PC-9 (cell line): Measurements from ENCODE around the gene CA4. TPM values are rescaled to one million over a fixed set of nuclear protein-coding genes. Genes with fewer than 3 reads are reported as not detected.

Experiments used
- BruUV-seq: library from RNA; stranded (reverse); fragments of 400-500 nt; replicated peaks from 2 replicates; lab custom pipeline; 2021; lab: Mats Ljungman, UMichigan
- CTCF ChIA-PET: fragments of 300-600 bp; sonication (Branson Sonifier 250); formaldehyde crosslinking; loops from one replicate; lab custom pipeline; 2022; ENCODE audit warnings: antibody characterized with exemption; lab: Charles Lee
- POLR2A ChIA-PET: fragments of 300-600 bp; sonication (Branson Sonifier 250); formaldehyde crosslinking; loops from one replicate; lab custom pipeline; 2022; ENCODE audit warnings: antibody characterized with exemption; ENCODE audit not compliant: unreplicated experiment; lab: Charles Lee
- DNase-seq, 2 experiments: peaks; one replicate each; pipeline versions ENCODE4 v3.0.0 to v3.0.0-alpha.2; 2015 to 2022; ENCODE audit warnings: mixed read lengths in 1 of 2
- H2AFZ ChIP-seq: fragments of 200-600 bp; sonication (generic); 2 replicates; pipeline ENCODE4 v1.8.1; 2017; ENCODE audit warnings: antibody characterized with exemption
- H3F3A ChIP-seq: fragments of 200-600 bp; sonication (generic); 2 replicates; pipeline ENCODE4 v1.8.1; 2017; ENCODE audit warnings: antibody characterized with exemption, mild to moderate bottlenecking, low read depth; ENCODE audit not compliant: insufficient read depth
- H3K27ac ChIP-seq: fragments of 200-600 bp; sonication (generic); 2 replicates; pipeline ENCODE4 v1.6.1; 2016; ENCODE audit warnings: mixed run types
- H3K27me3 ChIP-seq: fragments of 200-600 bp; sonication (generic); 2 replicates; pipeline ENCODE4 v1.6.1; 2016; ENCODE audit warnings: low read depth, mixed run types; ENCODE audit not compliant: insufficient read depth
- H3K36me3 ChIP-seq: fragments of 200-600 bp; sonication (generic); 2 replicates; pipeline ENCODE4 v1.6.1; 2016; ENCODE audit warnings: low read depth, mixed run types
- H3K4me1 ChIP-seq: fragments of 200-600 bp; sonication (generic); replicated peaks from 2 replicates; pipeline ENCODE4 v1.6.1; 2016; ENCODE audit warnings: mixed run types; ENCODE audit not compliant: insufficient read depth
- H3K4me2 ChIP-seq: fragments of 200-600 bp; sonication (generic); 2 replicates; pipeline ENCODE4 v1.6.1; 2017; ENCODE audit warnings: mixed run types
- H3K4me3 ChIP-seq: fragments of 200-600 bp; sonication (generic); 2 replicates; pipeline ENCODE4 v1.6.1; 2016; ENCODE audit warnings: mixed run types
- H3K79me2 ChIP-seq: fragments of 200-600 bp; sonication (generic); 2 replicates; pipeline ENCODE4 v1.6.1; 2017; ENCODE audit warnings: low read depth, mixed run types
- H3K9me2 ChIP-seq: fragments of 200-600 bp; sonication (generic); 2 replicates; pipeline ENCODE4 v1.8.1; 2017; ENCODE audit warnings: mild to moderate bottlenecking; ENCODE audit not compliant: insufficient read depth
- H3K9me3 ChIP-seq: fragments of 200-600 bp; sonication (generic); 2 replicates; pipeline ENCODE4 v1.8.1; 2016; ENCODE audit warnings: low read depth; ENCODE audit not compliant: insufficient read depth
- H4K20me1 ChIP-seq: fragments of 200-600 bp; sonication (generic); 2 replicates; pipeline ENCODE4 v1.8.1; 2017; ENCODE audit not compliant: insufficient read depth
- EZH2 ChIP-seq: fragments of 200-600 bp; sonication (generic); IDR thresholded peaks from 2 replicates; pipeline ENCODE4 v1.8.0; 2017; ENCODE audit warnings: antibody characterized with exemption, low read depth
- intact Hi-C: fragments of 100-400 bp; cut with micrococcal nuclease; formaldehyde crosslinking; loops from one replicate; pipeline ENCODE4 v1.10.0; 2022; ENCODE audit not compliant: unreplicated experiment
- total RNA-seq: library from RNA; stranded (reverse); gene quantifications from 2 replicates; pipeline ENCODE4 v1.2.3, GENCODE V29; 2021
- TF ChIP-seq, protein P1 (sequence below): fragments of 200-600 bp; sonication (generic); conservative IDR thresholded peaks from 2 replicates; pipeline ENCODE4 v1.6.1; 2017; ENCODE audit warnings: mixed run types, antibody characterized with exemption, mild to moderate bottlenecking, moderate library complexity

CA4 gene
- total RNA-seq, 1 experiment from 2014 or later, result not detected

DNA sequence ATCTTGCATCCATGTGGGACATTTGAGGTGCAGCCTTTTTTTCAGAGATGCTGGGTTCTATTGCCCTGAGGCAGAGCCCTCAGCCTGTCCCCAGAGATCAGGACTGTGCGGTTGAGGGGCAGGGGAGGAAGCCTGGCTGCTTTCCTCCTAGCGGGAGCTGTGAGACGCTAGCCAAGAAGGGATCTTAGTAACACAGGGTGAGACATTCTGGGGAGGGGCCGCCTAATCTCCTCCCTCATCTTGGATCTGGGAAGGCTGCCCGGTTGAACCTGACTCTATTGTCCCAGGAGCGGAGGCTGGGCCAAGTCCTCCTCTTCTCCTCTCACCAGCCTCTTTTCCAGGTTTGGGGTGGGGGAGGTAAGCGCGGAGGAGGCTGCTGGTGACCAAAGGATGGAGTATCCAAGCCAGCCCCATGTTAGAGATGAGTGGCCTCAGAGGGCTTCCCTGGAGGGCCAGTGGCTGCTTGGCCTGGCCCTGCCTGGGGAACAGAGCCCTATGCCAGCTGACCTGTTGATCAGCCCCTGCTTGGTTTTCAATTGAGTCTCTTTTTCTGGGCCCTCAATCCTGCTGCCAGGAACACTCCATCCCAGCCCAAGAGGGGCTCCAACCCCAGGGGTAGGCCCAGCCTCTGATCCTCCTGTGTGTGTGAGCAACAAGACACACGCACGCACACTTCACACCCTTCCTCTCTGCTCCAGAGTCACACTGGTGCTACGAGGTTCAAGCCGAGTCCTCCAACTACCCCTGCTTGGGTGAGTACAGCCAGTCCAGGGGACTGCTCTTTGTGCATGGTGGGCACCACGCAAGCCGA lies 5.0 kb downstream of the CA4 start:
- H3K36me3 ChIP-seq, result no peaks in the 10 kb centered on the region
- no peak overlapping the region for H2AFZ ChIP-seq
- peaks cover 8% of the 10 kb centered on the region; the same call in 1 of the 2 replicates for H3K4me1 ChIP-seq
- DNase-seq, result peak in 1 of 2 experiments; percentile 25
- POLR2A ChIA-PET, result no interaction called here
- no TSS peak for BruUV-seq
- H3K9me3 ChIP-seq, result no peaks in the 10 kb centered on the region
- no peak overlapping the region for H3K4me2 ChIP-seq
- TF ChIP-seq, protein P1, sequence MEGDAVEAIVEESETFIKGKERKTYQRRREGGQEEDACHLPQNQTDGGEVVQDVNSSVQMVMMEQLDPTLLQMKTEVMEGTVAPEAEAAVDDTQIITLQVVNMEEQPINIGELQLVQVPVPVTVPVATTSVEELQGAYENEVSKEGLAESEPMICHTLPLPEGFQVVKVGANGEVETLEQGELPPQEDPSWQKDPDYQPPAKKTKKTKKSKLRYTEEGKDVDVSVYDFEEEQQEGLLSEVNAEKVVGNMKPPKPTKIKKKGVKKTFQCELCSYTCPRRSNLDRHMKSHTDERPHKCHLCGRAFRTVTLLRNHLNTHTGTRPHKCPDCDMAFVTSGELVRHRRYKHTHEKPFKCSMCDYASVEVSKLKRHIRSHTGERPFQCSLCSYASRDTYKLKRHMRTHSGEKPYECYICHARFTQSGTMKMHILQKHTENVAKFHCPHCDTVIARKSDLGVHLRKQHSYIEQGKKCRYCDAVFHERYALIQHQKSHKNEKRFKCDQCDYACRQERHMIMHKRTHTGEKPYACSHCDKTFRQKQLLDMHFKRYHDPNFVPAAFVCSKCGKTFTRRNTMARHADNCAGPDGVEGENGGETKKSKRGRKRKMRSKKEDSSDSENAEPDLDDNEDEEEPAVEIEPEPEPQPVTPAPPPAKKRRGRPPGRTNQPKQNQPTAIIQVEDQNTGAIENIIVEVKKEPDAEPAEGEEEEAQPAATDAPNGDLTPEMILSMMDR, result no peak
- CTCF ChIA-PET, result no interaction called here
- intact Hi-C loops, result no loop called here
- H3K27ac ChIP-seq, result no peak overlapping the region
- no peak overlapping the region for H3K4me3 ChIP-seq
- H3K27me3 ChIP-seq, result peaks cover 33% of the 10 kb centered on the region
- H4K20me1 ChIP-seq, result no peaks in the 10 kb centered on the region
- H3K79me2 ChIP-seq, result no peaks in the 10 kb centered on the region
- H3K9me2 ChIP-seq, result no peaks in the 10 kb centered on the region
- H3F3A ChIP-seq, result no peaks in the 10 kb centered on the region; the same call in 1 of the 2 replicates

DNA sequence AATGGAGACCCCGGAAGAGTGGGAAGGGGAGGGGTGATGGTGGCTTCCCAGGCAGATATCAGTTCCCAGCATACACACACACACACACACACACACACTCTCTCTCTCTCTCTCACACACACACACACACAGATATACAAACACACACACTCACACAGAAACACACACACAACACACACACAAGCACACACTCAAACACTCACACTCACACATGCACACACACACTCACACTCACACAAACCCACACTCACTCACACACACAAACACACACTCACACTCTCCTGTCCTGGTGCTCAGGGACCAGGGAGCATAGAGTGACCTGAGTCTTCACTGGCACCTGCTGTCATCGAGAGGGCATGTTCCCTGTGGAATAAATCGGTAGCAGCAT lies 5.6 kb downstream of the CA4 start:
- TF ChIP-seq, protein P1, result no peak
- TF ChIP-seq EZH2, result no peak
- DNase-seq, result no peak
- intact Hi-C loops, result no loop called here
- Histone ChIP-seq H2AFZ (no peak overlapping the region), H3K4me2 (no peak overlapping the region), H3K4me3 (no peak overlapping the region), H3K79me2 (no peaks in the 10 kb centered on the region), H3K36me3 (no peaks in the 10 kb centered on the region), H3K9me2 (no peaks in the 10 kb centered on the region), H3K27ac (no peak overlapping the region), H3K9me3 (no peaks in the 10 kb centered on the region), H3K27me3 (peaks cover 38% of the 10 kb centered on the region), H3F3A (no peaks in the 10 kb centered on the region; the same call in 1 of the 2 replicates), H4K20me1 (no peaks in the 10 kb centered on the region), H3K4me1 (peaks cover 8% of the 10 kb centered on the region; the same call in 1 of the 2 replicates)
- no TSS peak for BruUV-seq
- POLR2A ChIA-PET, result no interaction called here
- CTCF ChIA-PET, result no interaction called here

DNA sequence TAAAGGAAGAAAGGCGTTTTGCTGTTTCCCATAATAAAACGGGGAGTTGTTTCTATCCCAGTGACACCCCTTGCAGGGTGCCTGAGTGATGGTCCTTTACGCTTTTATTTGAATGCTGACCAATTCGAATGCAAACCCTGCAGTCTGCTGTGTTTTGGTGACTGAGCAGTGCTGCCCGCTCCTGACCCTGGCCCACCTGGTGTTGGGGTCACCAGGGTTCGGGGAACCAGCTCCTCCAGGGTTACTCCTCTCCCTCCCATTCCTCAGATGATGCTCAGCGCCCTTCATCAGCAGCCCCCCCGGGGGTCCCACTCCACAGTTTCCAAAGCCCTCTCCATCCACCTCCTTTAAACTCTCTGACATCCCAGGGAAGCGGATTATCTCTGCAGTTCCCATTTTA lies 6.0 kb downstream of the CA4 start:
- no peaks in the 10 kb centered on the region; the same call in 1 of the 2 replicates for H3F3A ChIP-seq
- no peak overlapping the region for H3K27ac ChIP-seq
- peaks cover 38% of the 10 kb centered on the region for H3K27me3 ChIP-seq
- no peak overlapping the region for H3K4me2 ChIP-seq
- no peaks in the 10 kb centered on the region for H3K79me2 ChIP-seq
- ChIA-PET CTCF (no interaction called here), POLR2A (no interaction called here)
- H3K4me1 ChIP-seq, result peaks cover 8% of the 10 kb centered on the region; the same call in 1 of the 2 replicates
- H3K4me3 ChIP-seq, result no peak overlapping the region
- H3K9me3 ChIP-seq, result no peaks in the 10 kb centered on the region
- TF ChIP-seq EZH2, result no peak
- TF ChIP-seq, protein P1, result no peak
- no peaks in the 10 kb centered on the region for H3K36me3 ChIP-seq
- no peaks in the 10 kb centered on the region for H4K20me1 ChIP-seq
- no peak overlapping the region for H2AFZ ChIP-seq
- BruUV-seq, result no TSS peak
- no peaks in the 10 kb centered on the region for H3K9me2 ChIP-seq
- no peak for DNase-seq
- intact Hi-C loops, result no loop called here
